Liver (tissue), 9 donors: Measurements from ENCODE around the gene WRAP73. TPM values are rescaled to one million over a fixed set of nuclear protein-coding genes. Genes with fewer than 3 reads are reported as not detected.

Source experiments
- DNase-seq: peaks from one replicate; pipeline ENCODE4 v3.0.0-alpha.2; 2017; ENCODE audit warnings: low spot score
- H3K27ac ChIP-seq, 2 donors: one replicate each; pipeline ENCODE4 v1.7.0; 2013; ENCODE audit warnings: inconsistent platforms in 2 of 2, low read length in 2 of 2, control low read depth in 1 of 2, low read depth in 1 of 2, mild to moderate bottlenecking in 1 of 2
- H3K27me3 ChIP-seq, 4 donors: one replicate each; pipeline versions ENCODE4 v1.6.1 to v1.7.0; 2013; ENCODE audit warnings: low read length in 3 of 4, inconsistent platforms in 1 of 4, mild to moderate bottlenecking in 1 of 4, moderate library complexity in 1 of 4; ENCODE audit not compliant: control insufficient read depth in 4 of 4, insufficient read depth in 4 of 4
- H3K36me3 ChIP-seq, 4 donors: one replicate each; pipeline versions ENCODE4 v1.6.1 to v1.7.0; 2013; ENCODE audit warnings: low read length in 3 of 4, mild to moderate bottlenecking in 3 of 4, low read depth in 1 of 4, moderate library complexity in 1 of 4; ENCODE audit not compliant: control insufficient read depth in 4 of 4, insufficient read depth in 3 of 4
- H3K4me1 ChIP-seq, 4 donors: one replicate each; pipeline versions ENCODE4 v1.6.1 to v1.7.0; 2013; ENCODE audit warnings: low read length in 3 of 4, mild to moderate bottlenecking in 3 of 4, moderate library complexity in 1 of 4; ENCODE audit not compliant: control insufficient read depth in 4 of 4, insufficient read depth in 4 of 4
- H3K4me3 ChIP-seq, 3 donors: one replicate each; pipeline versions ENCODE4 v1.6.1 to v1.7.0; 2013; ENCODE audit warnings: low read length in 3 of 3, control low read depth in 1 of 3, low read depth in 1 of 3, mild to moderate bottlenecking in 1 of 3
- H3K9ac ChIP-seq, 2 donors: one replicate each; pipeline ENCODE4 v1.7.0; 2013; ENCODE audit warnings: low read length in 2 of 2, mild to moderate bottlenecking in 2 of 2, moderate library complexity in 2 of 2, control low read depth in 1 of 2, low read depth in 1 of 2
- H3K9me3 ChIP-seq, 4 donors: one replicate each; pipeline versions ENCODE4 v1.6.1 to v1.7.0; 2013; ENCODE audit warnings: low read length in 3 of 4; ENCODE audit not compliant: control insufficient read depth in 4 of 4
- FOXA1 ChIP-seq: IDR thresholded peaks from 2 replicates; pipeline ENCODE4 v1.6.1; 2016; ENCODE audit warnings: antibody characterized with exemption
- FOXA2 ChIP-seq: IDR thresholded peaks from 2 replicates; pipeline ENCODE4 v1.6.1; 2016; ENCODE audit warnings: antibody characterized with exemption
- HNF4A ChIP-seq, 2 donors: conservative IDR thresholded peaks; 2 replicates each; pipeline ENCODE4 v1.6.1; 2016; ENCODE audit warnings: antibody characterized with exemption in 2 of 2, mild to moderate bottlenecking in 2 of 2
- HNF4G ChIP-seq: IDR thresholded peaks from 2 replicates; pipeline ENCODE4 v1.6.1; 2016; ENCODE audit warnings: antibody characterized with exemption
- NR2F2 ChIP-seq: IDR thresholded peaks from 2 replicates; pipeline ENCODE4 v1.6.1; 2016; ENCODE audit warnings: antibody characterized with exemption
- RAD21 ChIP-seq, 2 donors: IDR thresholded peaks; 2 replicates each; pipeline ENCODE4 v1.6.1; 2016; ENCODE audit warnings: antibody characterized with exemption in 2 of 2, mild to moderate bottlenecking in 2 of 2
- RXRA ChIP-seq, 2 donors: IDR thresholded peaks; 2 replicates each; pipeline ENCODE4 v1.6.1; 2017 to 2018; ENCODE audit warnings: antibody characterized with exemption in 2 of 2, mild to moderate bottlenecking in 1 of 2
- SP1 ChIP-seq: IDR thresholded peaks from 2 replicates; pipeline ENCODE4 v1.6.1; 2018; ENCODE audit warnings: antibody characterized with exemption, mild to moderate bottlenecking
- TAF1 ChIP-seq: conservative IDR thresholded peaks from 2 replicates; pipeline ENCODE4 v1.6.1; 2016; ENCODE audit warnings: antibody characterized with exemption, mild to moderate bottlenecking
- WGBS: extraction: QIAGEN DNeasy Blood & Tissue Kit; methylation state at CpG from one replicate; pipeline ENCODE4 v1.1.7; 2013; 5-methylcytosine and 5-hydroxymethylcytosine counted together
- polyA plus RNA-seq, 2 donors: library from polyadenylated mRNA; stranded (reverse) in 1 of 2; unstranded in 1 of 2; fragments of 200-250 nt in 1 of 2; fragments of >200 nt in 1 of 2; fragmentation: Nextera tagmentation in 1 of 2; extraction: Ambion mirVana in 1 of 2; gene quantifications; one replicate each; pipeline versions ENCODE4 v1.2.1 to v1.2.3, GENCODE V29; 2013 to 2015
- total RNA-seq, 2 donors: library from RNA; depleted of rRNA; stranded (reverse); fragments of >200 nt; gene quantifications; one replicate each; pipeline ENCODE4 v1.2.3, GENCODE V29; 2014
- TF ChIP-seq, protein P1 (sequence below): IDR thresholded peaks from 2 replicates; pipeline ENCODE4 v1.6.1; 2016; ENCODE audit warnings: antibody characterized with exemption, mild to moderate bottlenecking
- TF ChIP-seq, protein P2 (sequence below): fragments of 150-350 bp; IDR thresholded peaks from 2 replicates; pipeline ENCODE4 v1.5.1; 2017; ENCODE audit warnings: improper control_type of control experiment, low read depth, low read length; ENCODE audit not compliant: missing input control
- TF ChIP-seq, protein P3 (sequence below): IDR thresholded peaks from 2 replicates; pipeline ENCODE4 v1.6.1; 2016; ENCODE audit warnings: antibody characterized with exemption
- TF ChIP-seq, protein P4 (sequence below): IDR thresholded peaks from 2 replicates; pipeline ENCODE4 v1.6.1; 2016; ENCODE audit warnings: antibody characterized with exemption
- donor health status: healthy.
- donor health status: healthy.
- donor health status: healthy.
- donor health status: healthy.
- donor health status: healthy.

The WRAP73 gene
- total and polyA plus RNA-seq, 4 donors = 7.6 to 14.6 (median 10.0) TPM

DNA sequence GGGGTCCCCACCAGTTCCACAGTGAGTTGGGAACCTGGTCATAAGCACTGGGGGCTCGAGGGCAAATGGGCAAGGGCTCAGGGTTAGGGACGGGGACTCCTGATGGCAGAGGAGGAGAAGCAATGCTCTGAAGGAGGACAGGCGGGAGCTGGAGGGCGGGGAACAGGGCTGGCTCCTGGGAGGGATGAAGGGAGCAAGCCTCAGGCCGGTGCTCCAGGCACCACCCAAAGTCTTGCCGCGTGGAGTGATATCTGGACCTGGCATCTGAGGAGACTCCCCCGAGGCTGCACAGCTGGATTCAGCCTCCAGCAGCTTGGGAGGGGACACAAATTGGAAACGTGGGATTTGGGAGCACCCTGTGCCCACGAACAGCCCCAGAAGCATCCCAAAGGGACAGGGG lies 49.5 kb downstream of the WRAP73 start (continued):
- TF ChIP-seq, protein P1, sequence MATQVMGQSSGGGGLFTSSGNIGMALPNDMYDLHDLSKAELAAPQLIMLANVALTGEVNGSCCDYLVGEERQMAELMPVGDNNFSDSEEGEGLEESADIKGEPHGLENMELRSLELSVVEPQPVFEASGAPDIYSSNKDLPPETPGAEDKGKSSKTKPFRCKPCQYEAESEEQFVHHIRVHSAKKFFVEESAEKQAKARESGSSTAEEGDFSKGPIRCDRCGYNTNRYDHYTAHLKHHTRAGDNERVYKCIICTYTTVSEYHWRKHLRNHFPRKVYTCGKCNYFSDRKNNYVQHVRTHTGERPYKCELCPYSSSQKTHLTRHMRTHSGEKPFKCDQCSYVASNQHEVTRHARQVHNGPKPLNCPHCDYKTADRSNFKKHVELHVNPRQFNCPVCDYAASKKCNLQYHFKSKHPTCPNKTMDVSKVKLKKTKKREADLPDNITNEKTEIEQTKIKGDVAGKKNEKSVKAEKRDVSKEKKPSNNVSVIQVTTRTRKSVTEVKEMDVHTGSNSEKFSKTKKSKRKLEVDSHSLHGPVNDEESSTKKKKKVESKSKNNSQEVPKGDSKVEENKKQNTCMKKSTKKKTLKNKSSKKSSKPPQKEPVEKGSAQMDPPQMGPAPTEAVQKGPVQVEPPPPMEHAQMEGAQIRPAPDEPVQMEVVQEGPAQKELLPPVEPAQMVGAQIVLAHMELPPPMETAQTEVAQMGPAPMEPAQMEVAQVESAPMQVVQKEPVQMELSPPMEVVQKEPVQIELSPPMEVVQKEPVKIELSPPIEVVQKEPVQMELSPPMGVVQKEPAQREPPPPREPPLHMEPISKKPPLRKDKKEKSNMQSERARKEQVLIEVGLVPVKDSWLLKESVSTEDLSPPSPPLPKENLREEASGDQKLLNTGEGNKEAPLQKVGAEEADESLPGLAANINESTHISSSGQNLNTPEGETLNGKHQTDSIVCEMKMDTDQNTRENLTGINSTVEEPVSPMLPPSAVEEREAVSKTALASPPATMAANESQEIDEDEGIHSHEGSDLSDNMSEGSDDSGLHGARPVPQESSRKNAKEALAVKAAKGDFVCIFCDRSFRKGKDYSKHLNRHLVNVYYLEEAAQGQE = no peak
- no peak for TF ChIP-seq RXRA (IDR thresholded peaks at IDR 0.05)
- no peak for TF ChIP-seq TAF1
- TF ChIP-seq RAD21 (IDR thresholded peaks at IDR 0.05) = no peak
- no peak for TF ChIP-seq SP1

DNA sequence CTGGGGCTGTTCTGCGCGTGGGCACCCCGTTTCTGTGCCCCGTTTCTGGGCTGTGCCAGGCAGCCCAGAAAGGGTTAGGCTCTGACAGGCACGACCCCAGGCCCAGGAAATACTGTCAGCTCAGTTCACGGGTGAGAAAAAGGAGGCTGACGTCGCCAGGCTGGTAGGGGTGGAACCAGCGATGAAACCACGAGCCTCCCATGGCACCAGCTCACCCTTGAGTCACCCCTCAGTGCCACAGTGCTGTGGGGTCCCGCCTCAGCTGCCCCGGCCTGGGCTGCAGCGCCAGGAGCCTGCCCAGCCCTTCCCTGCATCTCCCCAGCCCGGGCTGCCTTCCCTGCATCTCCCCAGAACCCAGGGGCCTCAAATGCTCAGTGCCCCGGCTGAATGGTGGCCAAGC lies 50.1 kb downstream of the WRAP73 start:
- Histone ChIP-seq H3K4me1 (peaks cover 0 to 7% (median 0%) of the 10 kb centered on the region in 4 donors), H3K9ac (no peak overlapping the region), H3K9me3 (no peaks in the 10 kb centered on the region), H3K36me3 (peaks cover 0 to 1% (median 0%) of the 10 kb centered on the region in 4 donors), H3K27ac (no peak overlapping the region), H3K27me3 (no peaks in the 10 kb centered on the region), H3K4me3 (no peak overlapping the region)
- no peak for DNase-seq
- TF ChIP-seq, protein P2, sequence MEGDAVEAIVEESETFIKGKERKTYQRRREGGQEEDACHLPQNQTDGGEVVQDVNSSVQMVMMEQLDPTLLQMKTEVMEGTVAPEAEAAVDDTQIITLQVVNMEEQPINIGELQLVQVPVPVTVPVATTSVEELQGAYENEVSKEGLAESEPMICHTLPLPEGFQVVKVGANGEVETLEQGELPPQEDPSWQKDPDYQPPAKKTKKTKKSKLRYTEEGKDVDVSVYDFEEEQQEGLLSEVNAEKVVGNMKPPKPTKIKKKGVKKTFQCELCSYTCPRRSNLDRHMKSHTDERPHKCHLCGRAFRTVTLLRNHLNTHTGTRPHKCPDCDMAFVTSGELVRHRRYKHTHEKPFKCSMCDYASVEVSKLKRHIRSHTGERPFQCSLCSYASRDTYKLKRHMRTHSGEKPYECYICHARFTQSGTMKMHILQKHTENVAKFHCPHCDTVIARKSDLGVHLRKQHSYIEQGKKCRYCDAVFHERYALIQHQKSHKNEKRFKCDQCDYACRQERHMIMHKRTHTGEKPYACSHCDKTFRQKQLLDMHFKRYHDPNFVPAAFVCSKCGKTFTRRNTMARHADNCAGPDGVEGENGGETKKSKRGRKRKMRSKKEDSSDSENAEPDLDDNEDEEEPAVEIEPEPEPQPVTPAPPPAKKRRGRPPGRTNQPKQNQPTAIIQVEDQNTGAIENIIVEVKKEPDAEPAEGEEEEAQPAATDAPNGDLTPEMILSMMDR = no peak
- WGBS = 82% methylated on average over 15 of the region's 15 CpGs

DNA sequence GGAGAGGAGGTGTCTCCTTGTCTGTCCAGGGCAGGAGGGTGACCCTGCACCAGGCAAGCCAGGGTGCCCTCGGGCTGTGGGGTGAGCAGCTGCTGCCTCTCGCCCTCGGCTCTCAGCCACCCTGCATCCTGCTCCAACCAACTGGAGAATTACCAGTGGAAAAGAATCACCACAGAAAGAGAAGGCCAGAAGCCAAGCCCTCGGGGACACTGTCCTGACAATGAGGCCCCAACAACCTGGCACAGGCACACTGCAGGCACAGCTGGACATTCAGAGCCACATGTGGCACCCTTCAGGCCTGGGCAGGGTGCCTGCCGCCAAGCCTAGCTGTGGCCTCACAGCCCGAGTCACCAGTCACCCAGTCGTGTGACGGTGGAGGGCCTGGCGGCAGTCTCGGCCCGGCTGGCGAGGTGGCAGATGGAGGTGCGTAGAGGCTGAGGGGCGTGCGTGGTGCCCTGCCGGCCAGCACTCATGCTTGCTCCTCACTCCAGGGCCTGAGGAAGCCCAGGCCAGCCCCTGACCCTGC lies 50.6 kb downstream of the WRAP73 start:
- no peak overlapping the region for H3K27ac ChIP-seq
- TF ChIP-seq HNF4G = no peak
- no peak for TF ChIP-seq FOXA2
- no peak for TF ChIP-seq SP1
- DNase-seq = no peak
- peaks cover 0 to 1% (median 0%) of the 10 kb centered on the region in 4 donors for H3K36me3 ChIP-seq
- H3K4me3 ChIP-seq = no peak overlapping the region
- H3K9ac ChIP-seq = no peak overlapping the region
- no peaks in the 10 kb centered on the region for H3K9me3 ChIP-seq
- H3K4me1 ChIP-seq = peaks cover 0 to 7% (median 0%) of the 10 kb centered on the region in 4 donors
- 82% methylated on average over 16 of the region's 16 CpGs for WGBS
- no peaks in the 10 kb centered on the region for H3K27me3 ChIP-seq

DNA sequence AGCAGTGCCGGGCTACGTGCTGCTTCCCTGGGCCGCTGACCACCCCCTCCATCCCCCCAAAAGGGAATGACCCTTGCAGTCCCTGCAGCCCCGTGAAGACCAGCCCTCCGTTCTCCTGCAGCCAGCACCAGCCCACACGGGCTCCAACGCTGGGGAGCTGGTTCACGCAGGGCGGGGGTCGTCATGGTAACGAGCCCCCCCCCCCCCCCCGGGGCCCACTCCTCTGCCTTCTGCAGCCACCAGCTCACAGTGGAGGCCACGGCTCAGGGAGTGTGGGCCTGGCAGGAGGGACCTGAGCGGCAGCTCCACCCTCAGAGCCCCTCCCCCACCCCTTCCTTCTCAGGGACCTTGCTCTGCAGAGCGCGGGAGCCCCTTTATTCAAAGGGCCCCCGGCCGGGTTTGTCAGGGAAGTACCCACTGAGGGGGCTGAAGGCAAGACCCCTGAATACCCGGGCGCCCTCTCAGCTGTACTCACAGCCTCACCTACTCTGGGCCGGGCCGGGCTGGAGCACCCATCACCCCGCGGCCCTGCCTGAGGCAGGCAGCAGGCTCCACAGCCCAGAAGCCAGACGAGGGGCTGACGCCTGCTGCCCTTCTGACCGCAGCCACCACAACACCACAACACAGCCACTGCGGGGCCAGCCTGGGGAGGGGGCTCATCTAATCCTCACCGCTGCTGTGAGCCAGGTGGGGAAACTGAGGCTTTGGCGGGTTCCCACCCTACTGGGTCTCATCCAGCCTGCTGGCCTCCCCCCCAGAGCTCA lies 51.2 kb downstream of the WRAP73 start:
- Histone ChIP-seq H3K36me3 (no peaks in the 10 kb centered on the region), H3K4me1 (peaks cover 0 to 7% (median 0%) of the 10 kb centered on the region in 4 donors), H3K27me3 (no peaks in the 10 kb centered on the region), H3K27ac (no peak overlapping the region), H3K9ac (no peak overlapping the region), H3K4me3 (no peak overlapping the region), H3K9me3 (no peaks in the 10 kb centered on the region)
- WGBS = 45% methylated on average over 30 of the region's 30 CpGs
- DNase-seq = no peak
- TF ChIP-seq FOXA2 (no peak), NR2F2 (no peak), HNF4A (conservative IDR thresholded peaks at IDR 0.05) (no peak), FOXA1 (no peak), RXRA (IDR thresholded peaks at IDR 0.05) (no peak), HNF4G (no peak), RAD21 (IDR thresholded peaks at IDR 0.05) (no peak)
- TF ChIP-seq, protein P3, sequence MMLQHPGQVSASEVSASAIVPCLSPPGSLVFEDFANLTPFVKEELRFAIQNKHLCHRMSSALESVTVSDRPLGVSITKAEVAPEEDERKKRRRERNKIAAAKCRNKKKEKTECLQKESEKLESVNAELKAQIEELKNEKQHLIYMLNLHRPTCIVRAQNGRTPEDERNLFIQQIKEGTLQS = no peak
- TF ChIP-seq, protein P4, sequence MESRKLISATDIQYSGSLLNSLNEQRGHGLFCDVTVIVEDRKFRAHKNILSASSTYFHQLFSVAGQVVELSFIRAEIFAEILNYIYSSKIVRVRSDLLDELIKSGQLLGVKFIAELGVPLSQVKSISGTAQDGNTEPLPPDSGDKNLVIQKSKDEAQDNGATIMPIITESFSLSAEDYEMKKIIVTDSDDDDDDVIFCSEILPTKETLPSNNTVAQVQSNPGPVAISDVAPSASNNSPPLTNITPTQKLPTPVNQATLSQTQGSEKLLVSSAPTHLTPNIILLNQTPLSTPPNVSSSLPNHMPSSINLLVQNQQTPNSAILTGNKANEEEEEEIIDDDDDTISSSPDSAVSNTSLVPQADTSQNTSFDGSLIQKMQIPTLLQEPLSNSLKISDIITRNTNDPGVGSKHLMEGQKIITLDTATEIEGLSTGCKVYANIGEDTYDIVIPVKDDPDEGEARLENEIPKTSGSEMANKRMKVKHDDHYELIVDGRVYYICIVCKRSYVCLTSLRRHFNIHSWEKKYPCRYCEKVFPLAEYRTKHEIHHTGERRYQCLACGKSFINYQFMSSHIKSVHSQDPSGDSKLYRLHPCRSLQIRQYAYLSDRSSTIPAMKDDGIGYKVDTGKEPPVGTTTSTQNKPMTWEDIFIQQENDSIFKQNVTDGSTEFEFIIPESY = no peak
- TF ChIP-seq, protein P1 = no peak
